ENCODE measurements around the gene GRM8. TPM values are rescaled to one million over a fixed set of nuclear protein-coding genes. Genes with fewer than 3 reads are reported as not detected.

GRM8 gene
- total RNA-seq, 1 experiment from 2014 or later: not detected

- no peak for DNase-seq (ENCODE audit: low read depth, low spot score)
- ATAC-seq: no peak
- Histone ChIP-seq H3K4me3 (ENCODE audit: low read depth in 2 of 2, low read length in 2 of 2) (no peak overlapping the region), H3K27ac (ENCODE audit: low read length) (no peak overlapping the region), H3K36me3 (ENCODE audit: control insufficient read depth, insufficient read depth, low read length) (no peaks in the 10 kb centered on the region; the same call in 1 of the 2 replicates), H3K4me1 (ENCODE audit: control insufficient read depth, insufficient read depth, low read length) (no peaks in the 10 kb centered on the region), H3K27me3 (ENCODE audit: control insufficient read depth, insufficient read depth, low read length) (no peaks in the 10 kb centered on the region), H3K9me3 (ENCODE audit: control insufficient read depth, insufficient read depth, low read depth, low read length) (no peaks in the 10 kb centered on the region)
- TF ChIP-seq TCF7L2 (IDR thresholded peaks at IDR 0.05; ENCODE audit: low read depth, low read length): no peak
- no peak for TF ChIP-seq SIN3A (IDR thresholded peaks at IDR 0.05; ENCODE audit: borderline replicate concordance, insufficient read depth, low read depth, low read length)
- TF ChIP-seq POLR2AphosphoS5 (IDR thresholded peaks at IDR 0.05; ENCODE audit: low read depth, low read length): no peak
- TF ChIP-seq REST (IDR thresholded peaks at IDR 0.05; ENCODE audit: insufficient read depth in 1 of 2, low read depth in 2 of 2, low read length in 1 of 2): no peak
- ChIA-PET CTCF (no interaction called here), POLR2A (no interaction called here)
- in situ Hi-C loops (cut with HindIII; ENCODE audit: low pct_unique_long_range_greater_than_20kb, low sequenced_read_pairs): no loop called here
- intact Hi-C loops (cut with micrococcal nuclease; ENCODE audit: unreplicated experiment): no loop called here
- BruUV-seq (replicated peaks): no TSS peak
Observed at GRCh38 chr7:126662856-126663255, 589.9 kb downstream of the GRM8 start.

DNA sequence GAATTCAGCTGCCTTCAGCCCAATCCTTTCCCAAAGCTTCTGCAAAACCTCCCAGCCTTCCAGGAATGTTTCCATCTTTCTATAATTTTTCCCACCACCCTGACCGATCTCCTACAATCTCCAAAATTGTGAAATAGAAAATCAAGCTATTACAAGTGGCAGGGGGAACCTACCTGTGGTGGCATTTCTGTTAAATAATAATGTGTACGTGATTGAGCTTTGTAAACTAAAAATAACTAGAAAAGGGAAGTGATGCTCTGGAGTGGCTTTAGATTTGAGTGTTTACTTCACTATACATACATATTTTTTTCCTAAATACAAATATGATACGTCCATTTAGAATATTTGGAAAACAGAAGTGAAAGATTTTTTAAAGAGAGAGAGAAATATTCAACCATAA lies 593.6 kb downstream of the GRM8 start:
- Histone ChIP-seq H3K36me3 (ENCODE audit: control insufficient read depth, insufficient read depth, low read length) (no peaks in the 10 kb centered on the region; the same call in 1 of the 2 replicates), H3K9me3 (ENCODE audit: control insufficient read depth, insufficient read depth, low read depth, low read length) (no peaks in the 10 kb centered on the region), H3K27me3 (ENCODE audit: control insufficient read depth, insufficient read depth, low read length) (no peaks in the 10 kb centered on the region), H3K27ac (ENCODE audit: low read length) (no peak overlapping the region), H3K4me1 (ENCODE audit: control insufficient read depth, insufficient read depth, low read length) (no peaks in the 10 kb centered on the region), H3K4me3 (ENCODE audit: low read depth in 2 of 2, low read length in 2 of 2) (no peak overlapping the region)
- ATAC-seq (no peak), DNase-seq (ENCODE audit: low read depth, low spot score) (no peak)
- ChIA-PET POLR2A (no interaction called here), CTCF (no interaction called here)
- TF ChIP-seq TCF7L2 (IDR thresholded peaks at IDR 0.05; ENCODE audit: low read depth, low read length) (no peak), REST (IDR thresholded peaks at IDR 0.05; ENCODE audit: insufficient read depth in 1 of 2, low read depth in 2 of 2, low read length in 1 of 2) (no peak), POLR2AphosphoS5 (IDR thresholded peaks at IDR 0.05; ENCODE audit: low read depth, low read length) (no peak), CTCF (IDR thresholded peaks at IDR 0.05) (no peak), SIN3A (IDR thresholded peaks at IDR 0.05; ENCODE audit: borderline replicate concordance, insufficient read depth, low read depth, low read length) (no peak)
- intact Hi-C loops (cut with micrococcal nuclease; ENCODE audit: unreplicated experiment): no loop called here
- in situ Hi-C loops (cut with HindIII; ENCODE audit: low pct_unique_long_range_greater_than_20kb, low sequenced_read_pairs): no loop called here
- BruUV-seq (replicated peaks): no TSS peak
